Heart left ventricle (tissue), 16 donors: ENCODE data around the gene ZSCAN25. TPM values are rescaled to one million over a fixed set of nuclear protein-coding genes. Genes with fewer than 3 reads are reported as not detected.

Experiments
- ATAC-seq, 4 donors: fragments of 200-7000 bp; cut with Tn5 transposase; one replicate each; pipeline ENCODE4 v1.9.1; 2020 to 2022; ENCODE audit warnings: moderate library complexity in 4 of 4, mild to moderate bottlenecking in 3 of 4, moderate number of reproducible peaks in 1 of 4
- DNase-seq, 5 donors: peaks; one replicate each; pipeline ENCODE4 v3.0.0-alpha.2; 2020
- H3K27ac ChIP-seq, 12 donors: fragments of 200-600 bp; sonication (generic) in 4 of 12; one replicate each; pipeline versions ENCODE4 v1.5.0 to v1.8.0; 2016 to 2022; ENCODE audit warnings: mild to moderate bottlenecking in 2 of 12
- H3K27me3 ChIP-seq, 9 donors: fragments of 200-600 bp; sonication (generic) in 2 of 9; one replicate each; pipeline versions ENCODE4 v1.5.1 to v1.8.0; 2016 to 2022; ENCODE audit warnings: mild to moderate bottlenecking in 3 of 9
- H3K36me3 ChIP-seq, 9 donors: fragments of 200-600 bp; sonication (generic) in 2 of 9; one replicate each; pipeline versions ENCODE4 v1.5.0 to v1.8.0; 2018 to 2022; ENCODE audit warnings: mild to moderate bottlenecking in 2 of 9
- H3K4me1 ChIP-seq, 12 donors: fragments of 200-600 bp; sonication (generic) in 4 of 12; one replicate each; pipeline versions ENCODE4 v1.5.0 to v1.8.0; 2016 to 2022; ENCODE audit warnings: mild to moderate bottlenecking in 3 of 12
- H3K4me3 ChIP-seq, 12 donors: fragments of 200-600 bp; sonication (generic) in 4 of 12; one replicate each; pipeline versions ENCODE4 v1.5.0 to v1.8.0; 2017 to 2022; ENCODE audit warnings: mild to moderate bottlenecking in 9 of 12, moderate library complexity in 4 of 12
- H3K9me3 ChIP-seq, 12 donors: fragments of 200-600 bp; sonication (generic) in 4 of 12; one replicate each; pipeline versions ENCODE4 v1.5.0 to v1.8.0; 2016 to 2022; ENCODE audit warnings: mild to moderate bottlenecking in 1 of 12
- CTCF ChIP-seq, 12 donors: fragments of 200-600 bp; sonication (generic) in 4 of 12; IDR thresholded peaks; one replicate each; pipeline versions ENCODE4 v1.5.0 to v1.8.0; 2018 to 2022; ENCODE audit warnings: antibody characterized with exemption in 12 of 12, mild to moderate bottlenecking in 5 of 12
- POLR2A ChIP-seq, 2 donors: fragments of 450-650 bp; IDR thresholded peaks; one replicate each; pipeline ENCODE4 v1.6.1; 2017; ENCODE audit warnings: antibody characterized with exemption in 2 of 2, mild to moderate bottlenecking in 2 of 2, moderate library complexity in 2 of 2
- WGBS, 4 donors: extraction: QIAGEN DNeasy Blood & Tissue Kit in 2 of 4; methylation state at CpG; one replicate each; pipeline versions ENCODE4 v1.1.5 to v1.1.7; 2013 to 2018; 5-methylcytosine and 5-hydroxymethylcytosine counted together
- intact Hi-C, 10 donors: fragments of 100-400 bp; cut with DNase I; formaldehyde crosslinking; loops; one replicate each; pipeline versions ENCODE4 v1.11.1 to v1.14.2; 2022
- polyA plus RNA-seq, 2 donors: library from polyadenylated mRNA; stranded (reverse); fragments of 200-250 nt; gene quantifications; one replicate each; pipeline ENCODE4 v1.2.3, GENCODE V29; 2013
- total RNA-seq, 9 donors: library from RNA; depleted of rRNA in 2 of 9; stranded (reverse); fragments of >200 nt in 2 of 9; fragmentation: NEBNext Ultra II Directional in 3 of 9; extraction: Animal tissue kit (Norgen Biotek cat#: 25700) in 3 of 9; gene quantifications; one replicate each; pipeline versions ENCODE4 v1.1.0 to v1.2.4, GENCODE V29; 2016 to 2023
- donor health status: ischemic (EF 13 %, LVEDD 7.1; RV severe dilation, severe dysfunction).
- donor health status: healthy with polysubstance abuse.
- donor health status: DM: no; HTN: yes; CAD: no.
- donor health status: DM: no; HTN: no; CAD: no.
- donor health status: ischemic (EF 25% LVEDD 6.9; RV normal size, moderate dysfunction).
- donor health status: ischemic (EF 25% LVEDD 5.7; RV mildly dilated, moderate dysfunction).
- donor health status: healthy.
- donor health status: DM: yes; HTN: yes; CAD: no.
- donor health status: ischemic (EF 35%, LVEDD 5.7; RV mildly dilated, moderate dysfunction).
- donor health status: nonischemic (EF 11% LVEDD 7.7; RV severe dilation, severe dysfunction).
- donor health status: DM: yes; HTN: yes; CAD: no.
- donor health status: PGD.
- donor health status: ischemic (EF 29% LVEDD 5.4; RV normal size, mild dysfunction).
- donor health status: nonischemic (EF 23%, LVEDD 6.1; RV moderate dilation, normal function).

Gene ZSCAN25
- total and polyA plus RNA-seq, 11 donors, result 3.4 to 12.0 (median 8.2) TPM

- H3K36me3 ChIP-seq, result no peaks in the 10 kb centered on the region
- ATAC-seq (no peak), DNase-seq (no peak)
- 73 to 82% (median 74%) methylated on average over 9 of the region's 9 CpGs for WGBS, 4 donors
- H3K27ac ChIP-seq, result no peak overlapping the region
- intact Hi-C loops, result no loop called here
- H3K27me3 ChIP-seq, result no peaks in the 10 kb centered on the region
- no peak overlapping the region for H3K4me3 ChIP-seq
- no peaks in the 10 kb centered on the region for H3K9me3 ChIP-seq
- TF ChIP-seq CTCF (IDR thresholded peaks at IDR 0.05) (no peak), POLR2A (IDR thresholded peaks at IDR 0.05) (no peak)
- H3K4me1 ChIP-seq, result no peaks in the 10 kb centered on the region
These were observed 9.2 kb upstream of the ZSCAN25 start for GRCh38 chr7:99607548-99607947.

GRCh38 chr7:99614495-99614894, 2.3 kb upstream of the ZSCAN25 start:
- H3K27ac ChIP-seq, result no peak overlapping the region
- no peaks in the 10 kb centered on the region for H3K9me3 ChIP-seq
- H3K4me1 ChIP-seq, result peaks cover 0 to 17% (median 11%) of the 10 kb centered on the region in 12 donors
- ATAC-seq (no peak), DNase-seq (no peak)
- TF ChIP-seq POLR2A (IDR thresholded peaks at IDR 0.05) (no peak), CTCF (IDR thresholded peaks at IDR 0.05) (no peak)
- H3K4me3 ChIP-seq, result no peak overlapping the region
- intact Hi-C loops, result loop anchor here in 1 of 10 donors (10.0 kb wide), 2 partner anchors 120 to 300 kb away; partner anchors contain the start of gene TRIM4
- WGBS, 4 donors, result 65 to 73% (median 69%) methylated on average over 3 of the region's 3 CpGs
- H3K27me3 ChIP-seq, result no peaks in the 10 kb centered on the region
- H3K36me3 ChIP-seq, result peaks cover 0 to 14% (median 12%) of the 10 kb centered on the region in 9 donors

- WGBS, 4 donors, result 85 to 89% (median 86%) methylated on average over 5 of the region's 5 CpGs
- TF ChIP-seq POLR2A (IDR thresholded peaks at IDR 0.05) (no peak), CTCF (IDR thresholded peaks at IDR 0.05) (no peak)
- no peak for DNase-seq
- Histone ChIP-seq H3K9me3 (no peaks in the 10 kb centered on the region), H3K36me3 (peaks cover 0 to 29% (median 27%) of the 10 kb centered on the region in 9 donors), H3K27me3 (no peaks in the 10 kb centered on the region), H3K4me3 (peak overlapping the region; percentile 74 to 99 (median 95)), H3K4me1 (peaks cover 0 to 17% (median 11%) of the 10 kb centered on the region in 12 donors), H3K27ac (peak overlapping the region in 8 of 12 donors; percentile 78 to 92 (median 88))
- ATAC-seq, result no peak
- intact Hi-C loops, result loop anchor here in 4 of 10 donors (1.0 to 10.0 kb wide), 5 partner anchors 57 to 299 kb away; partner anchors contain the start of genes ZNF655 (in 2 of the 4), FAM200A (in 1 of the 4) and TRIM4 (in 1 of the 4)
These were observed 772 bp upstream of the ZSCAN25 start for GRCh38 chr7:99615989-99616358.

GRCh38 chr7:99617192-99617781, 541 bp downstream of the ZSCAN25 start:
- 16 to 25% (median 20%) methylated on average over 17 to 22 of the region's 22 CpGs for WGBS, 4 donors
- peak overlapping the region; percentile 74 to 99 (median 95) for H3K4me3 ChIP-seq
- DNase-seq (no peak), ATAC-seq (no peak)
- intact Hi-C loops, result loop anchor here in 3 of 10 donors (2.0 to 10.0 kb wide), 4 partner anchors 58 to 298 kb away; partner anchors contain the start of genes FAM200A (in 1 of the 3), TRIM4 (in 1 of the 3) and ZNF655 (in 1 of the 3)
- H3K9me3 ChIP-seq, result no peaks in the 10 kb centered on the region
- peak overlapping the region; percentile 43 to 93 (median 86) for H3K27ac ChIP-seq
- no peak for TF ChIP-seq POLR2A (IDR thresholded peaks at IDR 0.05)
- TF ChIP-seq CTCF (IDR thresholded peaks at IDR 0.05), result no peak
- H3K36me3 ChIP-seq, result peaks cover 0 to 42% (median 40%) of the 10 kb centered on the region in 9 donors
- H3K4me1 ChIP-seq, result peaks cover 0 to 17% (median 11%) of the 10 kb centered on the region in 12 donors
- H3K27me3 ChIP-seq, result no peaks in the 10 kb centered on the region
